Measurements from ENCODE around the gene XXYLT1. TPM values are rescaled to one million over a fixed set of nuclear protein-coding genes. Genes with fewer than 3 reads are reported as not detected.

Gene XXYLT1
- total and polyA plus RNA-seq, 9 of the 15 experiments (the other 6 are each of a cell fraction or from before 2014, with no cell fraction given): 1.9 to 18.9 (median 15.0) TPM

DNA sequence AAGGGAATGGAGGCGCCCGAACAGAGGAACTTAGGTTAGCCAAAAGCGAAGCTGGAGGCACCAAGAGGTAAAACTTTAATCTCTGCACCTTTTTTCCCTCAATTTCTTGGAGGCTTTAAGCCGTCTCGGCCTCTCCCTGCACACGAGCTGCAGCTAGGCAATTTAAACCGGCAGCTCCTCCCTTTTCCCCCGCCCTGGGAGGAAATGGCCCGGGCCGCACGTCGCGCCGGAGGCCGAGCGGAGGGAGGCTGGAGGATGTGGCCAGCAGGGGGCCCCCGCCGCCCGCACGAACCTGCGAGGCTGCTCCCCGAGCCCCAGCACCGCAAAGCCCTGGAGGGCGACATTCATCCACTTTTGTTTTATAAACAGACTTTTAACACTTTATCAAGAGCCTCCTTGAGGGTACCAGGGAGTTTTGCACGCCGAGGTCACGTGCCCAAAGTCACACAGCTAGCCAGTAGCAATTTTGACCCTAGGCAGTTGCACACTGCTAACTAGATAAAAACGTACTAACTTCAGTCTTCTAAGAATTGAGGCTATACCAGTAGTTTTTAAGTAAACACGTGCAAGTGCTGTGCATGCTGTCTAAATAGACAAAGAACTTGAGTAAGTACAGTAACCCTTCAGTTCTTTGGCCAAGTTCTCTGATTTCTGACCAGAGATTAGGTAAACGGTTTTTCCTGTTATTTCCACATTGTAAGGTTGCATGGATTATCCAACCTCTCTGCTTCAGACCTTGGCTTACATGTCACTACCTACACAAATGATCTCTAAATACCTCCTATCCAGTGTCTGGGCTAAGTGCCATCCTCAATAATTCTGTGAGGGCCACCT lies 668 bp upstream of the XXYLT1 start (continued):
- TF ChIP-seq, protein P1, sequence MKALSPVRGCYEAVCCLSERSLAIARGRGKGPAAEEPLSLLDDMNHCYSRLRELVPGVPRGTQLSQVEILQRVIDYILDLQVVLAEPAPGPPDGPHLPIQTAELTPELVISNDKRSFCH (CRISPR knock-in tag; IDR thresholded peaks at IDR 0.05): no peak
- TF ChIP-seq, protein P1 (tag; IDR thresholded peaks at IDR 0.05): no peak
- TF ChIP-seq, protein P2, sequence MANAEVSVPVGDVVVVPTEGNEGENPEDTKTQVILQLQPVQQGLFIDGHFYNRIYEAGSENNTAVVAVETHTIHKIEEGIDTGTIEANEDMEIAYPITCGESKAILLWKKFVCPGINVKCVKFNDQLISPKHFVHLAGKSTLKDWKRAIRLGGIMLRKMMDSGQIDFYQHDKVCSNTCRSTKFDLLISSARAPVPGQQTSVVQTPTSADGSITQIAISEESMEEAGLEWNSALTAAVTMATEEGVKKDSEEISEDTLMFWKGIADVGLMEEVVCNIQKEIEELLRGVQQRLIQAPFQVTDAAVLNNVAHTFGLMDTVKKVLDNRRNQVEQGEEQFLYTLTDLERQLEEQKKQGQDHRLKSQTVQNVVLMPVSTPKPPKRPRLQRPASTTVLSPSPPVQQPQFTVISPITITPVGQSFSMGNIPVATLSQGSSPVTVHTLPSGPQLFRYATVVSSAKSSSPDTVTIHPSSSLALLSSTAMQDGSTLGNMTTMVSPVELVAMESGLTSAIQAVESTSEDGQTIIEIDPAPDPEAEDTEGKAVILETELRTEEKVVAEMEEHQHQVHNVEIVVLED (CRISPR knock-in tag; IDR thresholded peaks at IDR 0.05): peak; percentile 66
- TF ChIP-seq BCL6 (CRISPR knock-in tag; IDR thresholded peaks at IDR 0.05) (no peak), ZNF589 (CRISPR knock-in tag; IDR thresholded peaks at IDR 0.05; ENCODE audit: low read depth) (peak; percentile 26; the same call in 1 of the 2 replicates), NONO (IDR thresholded peaks at IDR 0.05; ENCODE audit: low read depth in 2 of 2, low read length in 1 of 2) (peak in 1 of 2 experiments; percentile 48; a peak in 1 of 4 replicates), SMARCC2 (IDR thresholded peaks at IDR 0.05; ENCODE audit: low read depth) (no peak), ESRRA (IDR thresholded peaks at IDR 0.05; ENCODE audit: borderline replicate concordance, low read depth) (peak; percentile 39; the same call in 1 of the 2 replicates), STAG1 (CRISPR knock-in tag; IDR thresholded peaks at IDR 0.05; ENCODE audit: borderline replicate concordance) (peak; percentile 97)

All from K562 (cell line).